MM.1S (cell line): ENCODE data around the gene NME3.

Experiments used
- CTCF ChIP-seq: fragments of 300-600 bp; sonication (generic); IDR thresholded peaks from 2 replicates; pipeline ENCODE4 v1.5.1; 2016; ENCODE audit warnings: antibody characterized with exemption, low read length, mixed read lengths
- EZH2 ChIP-seq: fragments of 300-600 bp; sonication (generic); optimal IDR thresholded peaks from 2 replicates; pipeline ENCODE3; 2017; ENCODE audit warnings: low read depth, mild to moderate bottlenecking, antibody characterized with exemption, low read length, mixed read lengths
- EZH2phosphoT487 ChIP-seq: fragments of 300-600 bp; sonication (generic); IDR thresholded peaks from 2 replicates; pipeline ENCODE4 v1.6.1; 2018; ENCODE audit warnings: antibody characterized with exemption, low read length

DNA sequence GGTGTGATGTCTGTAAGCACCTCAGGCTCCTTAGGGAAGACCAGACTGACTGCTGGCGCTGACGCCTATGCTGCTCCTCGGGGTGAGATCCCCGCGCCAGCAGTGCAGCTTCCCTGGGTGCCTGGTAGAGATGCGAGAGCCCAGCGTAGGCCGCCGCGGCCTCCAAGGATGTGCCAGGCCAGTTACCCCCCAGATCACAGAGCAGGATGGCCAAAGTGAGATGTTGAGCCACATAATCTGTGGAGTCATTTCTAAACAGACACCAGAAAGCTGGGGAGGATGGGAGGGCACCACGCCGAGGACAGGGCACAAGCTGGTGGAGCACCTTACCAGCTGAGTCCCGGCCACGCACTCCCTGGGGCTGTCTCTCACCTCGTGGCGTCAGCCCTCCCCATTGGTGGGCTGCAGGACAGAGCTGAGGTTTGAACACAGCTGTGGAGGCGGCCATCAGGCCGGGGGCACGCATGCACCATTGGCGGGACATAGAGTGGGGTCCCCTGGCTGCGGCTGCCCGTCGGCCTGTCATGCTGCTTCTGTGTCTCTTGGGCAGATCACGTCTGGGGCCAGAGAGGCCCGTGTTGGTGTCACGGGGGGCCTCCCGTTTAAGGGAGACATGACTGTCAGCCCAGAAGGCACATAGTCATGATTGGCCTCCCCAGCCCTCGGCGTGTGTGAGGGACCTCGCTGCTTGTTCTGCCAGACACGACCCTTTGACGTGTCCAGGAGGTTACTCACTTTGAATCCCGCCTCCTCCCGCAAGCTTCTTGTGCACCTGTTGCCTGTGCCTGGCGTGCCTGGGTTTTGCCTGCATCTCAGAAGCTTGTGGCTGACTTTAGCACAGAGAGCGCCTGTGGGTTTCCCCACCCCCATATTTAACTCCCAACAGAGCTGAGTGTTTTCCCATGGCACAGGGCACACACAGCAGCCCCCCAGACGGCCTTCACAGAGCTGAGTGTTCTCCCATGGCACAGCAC is 43.4 kb downstream of the NME3 start:
- TF ChIP-seq CTCF (no peak), EZH2phosphoT487 (no peak), EZH2 (no peak)
